NCI-H2196 treated with DMSO at 0.1 percent for 48 hours (cell line): ENCODE measurements around the gene PLEKHA8.
"Not testable (repeated sequence)": the region's sequence is repeated elsewhere in the genome, so short reads cannot be mapped to it uniquely, and the experiment has no call there.

ENCODE experiments used
- DNase-seq: peaks from one replicate; lab custom pipeline; 2025; ENCODE audit not compliant: unreplicated experiment; lab: John Stamatoyannopoulos, UW

The PLEKHA8 gene

GRCh38 chr7:30023524-30023923, 4.7 kb upstream of the PLEKHA8 start:
- DNase-seq, result no peak

GRCh38 chr7:30026229-30027064, 1.8 kb upstream of the PLEKHA8 start, which contains the start of gene FKBP14:
TSS of gene FKBP14 (minus strand) at chr7:30026702. CDS start at chr7:30026508, 194 bp downstream.
- DNase-seq, result peak; percentile 97

GRCh38 chr7:30027065-30027456, 1.2 kb upstream of the PLEKHA8 start:
- no peak for DNase-seq

- no peak for DNase-seq
These were observed 434 bp upstream of the PLEKHA8 start for GRCh38 chr7:30027740-30028215.

GRCh38 chr7:30028749-30029635, 780 bp downstream of the PLEKHA8 start:
- no peak for DNase-seq

GRCh38 chr7:30029696-30030095, 1.5 kb downstream of the PLEKHA8 start:
- no peak for DNase-seq

- DNase-seq, result no peak
These were observed 4.3 kb downstream of the PLEKHA8 start for GRCh38 chr7:30032310-30033125.

- no peak for DNase-seq
These were observed 6.3 kb downstream of the PLEKHA8 start for GRCh38 chr7:30034501-30034900.

- DNase-seq, result no peak
These were observed 8.0 kb downstream of the PLEKHA8 start for GRCh38 chr7:30036220-30036619.

- DNase-seq, result no peak
These were observed 10.2 kb downstream of the PLEKHA8 start for GRCh38 chr7:30038196-30038980.

GRCh38 chr7:30040938-30041337, 12.7 kb downstream of the PLEKHA8 start:
- no peak for DNase-seq

- no peak for DNase-seq
These were observed 13.5 kb downstream of the PLEKHA8 start for GRCh38 chr7:30041526-30042269.

GRCh38 chr7:30046127-30046770, 18.0 kb downstream of the PLEKHA8 start:
- no peak for DNase-seq

- no peak for DNase-seq
These were observed 18.9 kb downstream of the PLEKHA8 start for GRCh38 chr7:30047124-30047523.

GRCh38 chr7:30048582-30048981, 20.4 kb downstream of the PLEKHA8 start:
- no peak for DNase-seq

- no peak for DNase-seq
These were observed 21.0 kb downstream of the PLEKHA8 start for GRCh38 chr7:30049173-30049572.

- DNase-seq, result no peak
These were observed 24.9 kb downstream of the PLEKHA8 start for GRCh38 chr7:30053068-30053467.

GRCh38 chr7:30057741-30058140, 29.5 kb downstream of the PLEKHA8 start:
- DNase-seq, result no peak

- not testable (repeated sequence) for DNase-seq
These were observed 33.6 kb downstream of the PLEKHA8 start for GRCh38 chr7:30061786-30062185.
